Rectal smooth muscle tissue (tissue), 1 donor: ENCODE measurements around the gene VEGFA.

Experiments used
- H3K27ac ChIP-seq: one replicate; pipeline ENCODE4 v1.7.0; 2013; ENCODE audit warnings: low read depth, low read length, inconsistent platforms
- H3K27me3 ChIP-seq: one replicate; pipeline ENCODE4 v1.7.0; 2013; ENCODE audit warnings: low read length; ENCODE audit not compliant: control insufficient read depth, insufficient read depth
- H3K36me3 ChIP-seq: one replicate; pipeline ENCODE4 v1.7.0; 2013; ENCODE audit warnings: low read length; ENCODE audit not compliant: control insufficient read depth, insufficient read depth
- H3K4me1 ChIP-seq: one replicate; pipeline ENCODE4 v1.7.0; 2013; ENCODE audit warnings: low read length; ENCODE audit not compliant: control insufficient read depth, insufficient read depth
- H3K4me3 ChIP-seq: one replicate; pipeline ENCODE4 v1.7.0; 2013; ENCODE audit warnings: low read length
- H3K9ac ChIP-seq: one replicate; pipeline ENCODE4 v1.7.0; 2013; ENCODE audit warnings: low read length

Gene VEGFA

DNA sequence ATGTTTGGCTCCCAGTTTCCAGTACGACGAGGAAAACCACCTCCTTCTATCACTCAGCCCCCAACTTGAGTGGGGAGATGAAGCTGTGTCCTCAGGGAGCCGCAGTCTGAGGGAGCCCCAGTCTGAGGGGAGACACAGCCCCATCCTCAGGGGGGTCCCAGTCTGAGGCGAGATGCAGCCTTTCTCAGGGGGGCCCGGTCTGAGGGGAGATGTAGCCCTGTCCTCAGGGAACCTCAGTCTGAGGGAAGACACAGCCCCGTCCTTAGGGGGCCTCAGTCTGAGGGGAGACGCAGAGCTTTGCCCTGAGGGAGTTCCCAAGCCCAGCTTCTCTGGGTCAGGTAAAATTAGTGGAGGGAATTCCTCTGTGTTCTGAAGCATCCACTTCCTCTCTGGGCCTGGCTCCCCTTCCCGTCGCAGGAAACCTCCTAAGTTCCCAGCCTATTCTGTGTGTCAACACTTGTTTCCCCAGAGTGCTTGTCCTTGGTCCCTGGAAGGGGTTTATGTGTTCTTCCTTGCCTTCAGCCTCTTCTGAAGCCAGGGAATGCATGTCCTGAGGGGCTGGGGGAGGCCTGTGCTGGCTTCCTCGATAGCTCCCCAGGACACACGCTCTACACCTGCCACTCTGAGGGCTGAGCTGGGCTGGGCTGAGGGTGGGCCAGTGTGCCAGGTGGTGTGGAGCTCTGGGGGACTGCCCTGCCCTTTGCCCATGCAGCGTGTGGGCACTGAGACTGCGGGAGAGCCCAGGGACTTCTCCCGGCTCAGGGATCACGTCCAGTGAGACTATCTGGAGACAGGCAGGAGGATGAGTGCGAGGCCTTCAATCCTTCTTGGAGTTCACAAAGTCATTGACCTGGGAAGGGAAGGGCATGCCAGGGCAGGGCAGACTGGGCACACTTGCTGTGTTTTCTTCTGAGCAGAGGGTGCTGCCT, 55.4 kb downstream of the VEGFA start:
- no peaks in the 10 kb centered on the region for H3K4me1 ChIP-seq
- H3K27ac ChIP-seq = no peak overlapping the region
- H3K9ac ChIP-seq = no peak overlapping the region
- no peaks in the 10 kb centered on the region for H3K36me3 ChIP-seq
- no peak overlapping the region for H3K4me3 ChIP-seq
- no peaks in the 10 kb centered on the region for H3K27me3 ChIP-seq

DNA sequence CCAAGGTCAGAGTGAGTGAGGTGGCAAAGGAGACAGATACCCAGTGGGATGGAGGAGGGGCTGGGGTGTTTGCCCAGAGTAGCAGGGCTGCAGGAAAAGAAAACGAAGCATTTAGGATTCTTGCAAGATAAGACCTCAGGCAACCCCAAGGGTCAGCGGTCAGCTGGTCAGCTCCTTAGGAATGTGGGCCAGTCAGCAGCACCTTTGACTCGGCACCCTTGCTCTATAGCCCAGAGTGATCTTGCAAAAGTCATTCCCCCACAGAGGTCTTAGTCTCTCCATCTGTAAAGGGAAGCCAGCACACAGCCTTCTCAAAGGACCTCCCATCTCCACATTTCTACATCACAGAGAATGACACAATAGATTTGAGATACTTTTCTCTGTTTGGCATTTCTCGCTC, 56.7 kb downstream of the VEGFA start:
- H3K4me1 ChIP-seq = no peaks in the 10 kb centered on the region
- no peak overlapping the region for H3K4me3 ChIP-seq
- no peak overlapping the region for H3K27ac ChIP-seq

DNA sequence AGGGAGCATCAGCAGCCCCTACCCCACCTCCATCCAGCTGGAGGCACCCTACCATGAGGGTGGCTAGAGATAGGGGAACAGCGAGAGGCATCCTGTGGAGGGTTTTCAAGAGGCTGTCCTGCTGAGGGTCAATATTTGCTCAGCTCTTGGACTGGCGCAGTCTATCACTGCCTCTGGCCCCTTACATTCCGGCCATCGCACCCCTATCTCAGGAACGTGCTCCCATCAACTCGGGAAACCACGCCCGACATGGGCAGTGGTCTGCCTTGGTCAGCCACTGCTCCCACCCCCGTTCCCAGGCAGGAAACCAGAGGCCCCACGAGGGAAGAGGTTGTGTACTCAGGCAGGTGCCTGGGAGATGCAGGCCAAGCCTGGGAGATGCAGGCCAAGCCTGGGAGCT, 57.9 kb downstream of the VEGFA start:
- Histone ChIP-seq H3K4me3 (no peak overlapping the region), H3K36me3 (no peaks in the 10 kb centered on the region), H3K27me3 (no peaks in the 10 kb centered on the region), H3K9ac (no peak overlapping the region), H3K27ac (no peak overlapping the region), H3K4me1 (no peaks in the 10 kb centered on the region)

More for the DNA sequence above, 56.7 kb downstream of the VEGFA start:
- H3K27me3 ChIP-seq = no peaks in the 10 kb centered on the region
- H3K9ac ChIP-seq = no peak overlapping the region
- no peaks in the 10 kb centered on the region for H3K36me3 ChIP-seq

DNA sequence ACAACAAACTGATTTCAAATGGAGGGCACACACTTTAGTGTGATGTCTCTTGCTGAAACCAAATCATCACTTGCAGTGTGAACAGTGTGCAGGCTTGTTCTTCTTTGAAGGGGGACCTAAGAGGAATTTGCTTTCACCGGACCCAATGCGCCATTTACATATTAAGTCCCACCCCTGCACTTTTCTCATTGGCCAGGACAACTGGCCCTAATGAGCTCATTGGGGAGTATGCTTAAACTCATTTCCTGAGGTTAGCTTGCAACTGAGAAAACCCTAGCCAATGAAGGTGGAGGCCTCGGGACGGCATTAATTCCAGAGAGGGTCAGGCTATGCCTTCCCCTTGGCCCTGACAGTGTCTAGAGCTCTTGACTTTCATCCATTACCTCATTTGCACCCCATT, 58.7 kb downstream of the VEGFA start:
- Histone ChIP-seq H3K4me1 (no peaks in the 10 kb centered on the region), H3K27ac (no peak overlapping the region), H3K36me3 (no peaks in the 10 kb centered on the region), H3K9ac (no peak overlapping the region), H3K27me3 (no peaks in the 10 kb centered on the region), H3K4me3 (no peak overlapping the region)

DNA sequence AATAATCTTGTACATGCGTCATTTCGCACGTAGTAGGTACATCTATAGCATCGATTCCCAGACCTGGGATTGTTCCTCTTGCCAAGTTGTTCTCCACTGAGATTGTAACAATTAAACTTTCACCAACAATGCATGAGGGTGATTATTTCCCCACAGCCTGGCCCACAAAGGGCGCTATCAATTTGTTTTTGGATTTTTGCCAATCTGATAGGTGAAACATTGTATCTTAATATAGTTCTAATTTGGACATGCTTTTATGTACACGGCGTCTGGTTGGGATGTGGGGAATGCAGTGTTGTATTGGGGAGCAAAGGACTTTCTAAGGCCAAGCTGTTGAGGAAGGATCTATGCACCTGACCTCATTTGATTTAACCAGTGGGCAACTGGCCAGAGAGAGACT, 59.5 kb downstream of the VEGFA start:
- Histone ChIP-seq H3K4me1 (no peaks in the 10 kb centered on the region), H3K27ac (no peak overlapping the region)

DNA sequence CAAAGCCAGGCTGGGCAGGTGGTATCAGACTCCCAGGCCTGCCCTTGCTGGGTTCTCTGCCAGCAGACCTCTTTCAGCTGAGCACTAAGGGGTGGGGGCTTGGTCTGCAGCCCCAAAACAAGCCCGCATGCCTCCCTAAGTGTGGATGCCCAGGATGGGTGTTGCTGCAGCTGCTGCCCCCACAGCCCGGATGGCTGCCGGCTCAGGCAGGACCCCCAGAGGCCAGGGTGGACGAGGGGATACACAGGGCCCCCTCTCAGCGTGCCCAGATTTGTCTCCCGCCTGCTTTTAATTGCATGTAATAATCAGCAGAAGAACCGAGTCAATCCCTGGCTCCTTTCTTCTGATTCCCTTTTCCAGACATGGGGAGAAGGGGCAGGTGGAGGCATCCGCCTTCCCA, 60.8 kb downstream of the VEGFA start:
- H3K27ac ChIP-seq = no peak overlapping the region
- H3K4me3 ChIP-seq = no peak overlapping the region
- H3K27me3 ChIP-seq = no peaks in the 10 kb centered on the region
- H3K9ac ChIP-seq = no peak overlapping the region
- no peaks in the 10 kb centered on the region for H3K36me3 ChIP-seq
- H3K4me1 ChIP-seq = no peaks in the 10 kb centered on the region

More for the DNA sequence above, 59.5 kb downstream of the VEGFA start:
- Histone ChIP-seq H3K9ac (no peak overlapping the region), H3K4me3 (no peak overlapping the region), H3K36me3 (no peaks in the 10 kb centered on the region), H3K27me3 (no peaks in the 10 kb centered on the region)

DNA sequence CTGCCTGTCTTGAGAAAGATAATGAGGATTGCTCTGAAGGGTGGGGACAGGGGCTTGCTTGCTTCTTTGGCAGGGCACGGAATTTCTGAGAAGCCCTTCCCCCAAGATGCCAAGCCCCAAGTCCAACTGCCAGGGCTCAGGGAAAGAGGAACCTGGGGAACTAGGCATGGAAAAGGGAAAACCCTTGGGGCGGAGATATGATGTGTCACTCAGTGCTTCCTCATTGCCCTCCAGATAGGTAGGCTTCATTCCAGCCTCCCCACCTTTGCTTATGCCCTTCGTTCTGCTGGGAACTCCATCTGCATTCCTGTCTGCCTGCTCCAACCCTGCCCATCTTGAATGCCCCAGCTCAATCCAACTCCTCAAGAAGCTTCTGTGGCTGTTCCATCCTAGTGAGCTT, 61.2 kb downstream of the VEGFA start:
- H3K4me3 ChIP-seq = no peak overlapping the region
- no peaks in the 10 kb centered on the region for H3K4me1 ChIP-seq
- H3K27me3 ChIP-seq = no peaks in the 10 kb centered on the region
- H3K36me3 ChIP-seq = no peaks in the 10 kb centered on the region
- H3K27ac ChIP-seq = no peak overlapping the region
- H3K9ac ChIP-seq = no peak overlapping the region

DNA sequence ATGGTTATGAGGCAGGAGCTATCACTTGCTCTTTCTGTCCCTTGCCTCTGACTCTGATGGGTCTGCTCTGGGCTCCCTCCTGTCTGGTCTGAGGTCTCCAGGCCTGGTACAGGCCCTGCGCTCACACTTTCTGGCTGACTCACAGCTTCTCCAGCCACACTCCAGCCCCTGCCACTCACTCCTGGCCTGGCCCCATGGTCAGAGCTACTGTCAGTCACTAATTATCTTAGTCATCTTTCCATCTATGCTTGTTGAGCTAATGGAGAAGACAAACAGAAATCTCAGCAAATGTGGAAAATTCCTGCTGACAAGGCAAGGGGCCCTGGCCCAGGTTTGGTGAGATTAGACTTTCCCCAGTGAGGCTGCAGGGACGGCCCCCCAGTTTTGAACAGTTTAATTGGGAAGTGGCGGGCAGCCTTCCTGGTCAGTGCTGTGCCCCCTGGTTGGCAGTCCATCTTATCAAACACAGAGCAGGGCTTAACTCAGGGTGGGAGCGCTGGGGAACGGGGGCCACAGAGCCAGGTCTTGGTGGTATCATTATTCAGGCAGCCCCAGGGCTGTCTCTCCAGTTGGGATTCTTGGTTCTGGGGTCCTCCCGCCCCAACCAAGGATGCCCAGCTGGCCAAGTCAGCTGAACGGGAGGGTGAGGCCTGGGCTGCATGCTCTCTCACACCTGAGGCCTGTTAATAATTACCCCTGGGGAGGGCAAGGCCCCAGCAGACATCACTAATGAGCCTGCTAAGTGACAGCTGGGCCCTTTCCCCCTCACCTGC, 63.4 kb downstream of the VEGFA start:
- Histone ChIP-seq H3K27me3 (no peaks in the 10 kb centered on the region), H3K9ac (no peak overlapping the region), H3K4me1 (no peaks in the 10 kb centered on the region), H3K4me3 (no peak overlapping the region), H3K36me3 (no peaks in the 10 kb centered on the region), H3K27ac (no peak overlapping the region)

DNA sequence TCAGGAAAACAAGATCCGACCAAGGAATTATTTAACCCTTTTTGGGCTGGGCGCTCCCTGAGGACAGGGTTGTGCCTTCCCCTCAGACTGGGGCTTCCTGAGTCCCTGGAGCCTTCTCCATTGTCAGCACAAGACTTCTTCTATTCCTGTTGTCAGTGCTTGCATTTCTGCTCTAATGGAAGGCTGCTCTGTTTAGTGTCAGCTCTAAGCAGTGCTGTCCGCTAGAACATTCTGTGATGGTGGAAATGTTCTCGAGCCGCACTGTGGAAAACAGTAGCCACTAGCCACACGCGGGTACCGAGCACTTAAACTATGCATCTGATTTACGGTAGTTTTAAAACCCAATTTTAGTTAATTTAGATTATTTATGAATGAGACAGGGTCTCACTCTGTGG, 64.0 kb downstream of the VEGFA start:
- H3K4me1 ChIP-seq = no peaks in the 10 kb centered on the region
- H3K36me3 ChIP-seq = no peaks in the 10 kb centered on the region
- H3K9ac ChIP-seq = no peak overlapping the region
- no peak overlapping the region for H3K27ac ChIP-seq
- H3K27me3 ChIP-seq = no peaks in the 10 kb centered on the region
- no peak overlapping the region for H3K4me3 ChIP-seq

DNA sequence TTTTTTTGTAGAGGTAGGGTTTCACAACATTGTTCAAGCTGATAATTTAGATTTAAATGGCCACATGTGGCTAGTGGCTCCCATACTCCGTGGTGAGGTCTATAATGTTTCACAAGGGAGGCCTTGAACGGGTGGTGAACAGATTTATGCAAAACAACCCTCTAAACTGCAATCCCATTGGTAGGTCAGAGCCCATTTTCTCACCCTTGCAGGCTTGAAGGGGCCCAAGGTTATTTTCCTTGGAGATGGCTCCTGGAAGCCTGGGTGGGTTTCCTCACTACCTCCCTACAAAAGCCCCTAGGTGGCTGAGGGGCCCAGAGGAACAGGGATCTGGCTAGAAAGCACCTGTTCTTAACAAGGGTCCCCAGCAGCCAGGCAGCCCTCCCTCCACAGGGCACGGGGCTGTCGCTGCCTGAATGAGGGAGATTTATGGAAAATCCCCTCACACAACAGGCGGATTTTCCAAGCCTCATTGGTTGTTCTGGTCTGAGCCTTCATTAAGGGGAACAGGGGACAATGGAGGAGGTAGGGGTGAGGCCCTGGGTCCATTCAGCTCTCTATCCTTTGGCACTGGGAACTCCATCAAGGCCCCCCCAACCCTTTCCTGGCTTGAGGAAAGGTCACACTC, 64.6 kb downstream of the VEGFA start:
- H3K9ac ChIP-seq = no peak overlapping the region
- no peaks in the 10 kb centered on the region for H3K36me3 ChIP-seq
- no peak overlapping the region for H3K4me3 ChIP-seq
- no peaks in the 10 kb centered on the region for H3K4me1 ChIP-seq
- H3K27me3 ChIP-seq = no peaks in the 10 kb centered on the region
- no peak overlapping the region for H3K27ac ChIP-seq

DNA sequence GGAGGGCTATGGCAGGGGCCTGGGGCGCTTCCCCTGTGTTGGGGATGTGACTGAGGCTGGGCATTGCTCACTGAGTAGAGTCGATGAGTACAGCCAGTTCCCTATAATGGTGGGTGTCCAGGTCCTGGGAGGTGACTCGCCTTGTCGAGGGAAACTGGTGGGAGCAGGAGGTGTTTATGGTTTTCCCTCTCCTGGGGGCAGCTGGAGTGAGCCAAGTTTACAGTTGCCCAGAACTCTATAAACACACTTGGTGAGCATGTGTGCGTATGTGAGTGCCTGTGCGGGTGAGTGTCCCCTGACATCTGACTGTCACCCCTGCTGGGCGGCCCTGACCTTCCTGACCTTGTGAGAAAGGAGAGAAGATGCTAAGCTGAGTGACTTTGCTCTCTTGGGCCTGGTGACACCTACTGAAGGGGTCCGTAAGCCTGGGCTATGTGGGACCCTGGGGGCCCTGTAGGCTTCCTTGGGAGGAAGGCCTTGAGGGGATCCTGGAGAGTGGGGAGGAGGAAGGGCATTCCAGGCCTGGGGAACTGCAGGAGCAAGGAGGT, 65.9 kb downstream of the VEGFA start:
- H3K4me1 ChIP-seq = no peaks in the 10 kb centered on the region
- no peaks in the 10 kb centered on the region for H3K27me3 ChIP-seq
- no peak overlapping the region for H3K27ac ChIP-seq
- no peaks in the 10 kb centered on the region for H3K36me3 ChIP-seq
- no peak overlapping the region for H3K4me3 ChIP-seq
- H3K9ac ChIP-seq = no peak overlapping the region
